ENCODE measurements around the gene ZNF629. TPM values are rescaled to one million over a fixed set of nuclear protein-coding genes. Genes with fewer than 3 reads are reported as not detected.
A peak's percentile ranks its signal among the peaks of the same experiment; 100 is the strongest.

Gene ZNF629
- total and polyA plus RNA-seq, 12 donors, result 7.9 to 27.0 (median 21.9) TPM

DNA sequence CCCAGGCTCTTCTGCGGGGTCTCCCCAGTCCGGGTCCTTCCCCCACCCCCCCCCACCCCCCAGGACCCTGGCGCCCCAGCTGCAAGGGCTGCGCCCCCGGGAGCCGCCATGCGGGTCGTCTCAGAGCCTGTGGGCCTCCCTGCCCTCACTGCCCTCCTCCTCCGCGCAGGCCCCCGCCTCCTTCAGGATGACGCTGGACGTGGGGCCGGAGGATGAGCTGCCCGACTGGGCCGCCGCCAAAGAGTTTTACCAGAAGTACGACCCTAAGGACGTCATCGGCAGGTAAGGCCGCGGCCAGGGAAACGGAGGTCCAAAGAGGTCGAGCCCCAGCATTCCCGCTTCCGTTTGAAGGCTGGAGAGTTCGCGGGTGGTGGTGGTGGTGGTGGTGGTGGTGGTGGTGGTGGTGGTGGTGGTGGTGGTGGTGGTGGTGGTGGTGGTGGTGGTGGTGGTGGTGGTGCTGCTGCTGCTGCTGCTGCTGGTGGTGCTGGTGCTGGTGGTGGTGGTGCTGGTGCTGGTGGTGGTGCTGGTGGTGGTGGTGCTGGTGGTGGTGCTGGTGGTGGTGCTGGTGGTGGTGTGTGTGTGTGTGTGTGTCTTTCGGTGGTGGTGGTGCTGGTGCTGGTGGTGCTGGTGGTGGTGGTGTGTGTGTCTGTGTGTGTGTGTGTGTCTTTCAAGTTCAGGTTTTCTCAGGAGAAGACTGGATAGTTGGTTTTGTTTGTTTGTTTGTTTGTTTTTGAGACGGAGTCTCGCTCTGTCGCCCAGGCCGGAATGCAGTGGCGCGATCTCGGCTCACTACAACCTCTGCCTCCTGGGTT is 38.2 kb downstream of the ZNF629 start:
- Histone ChIP-seq H3K9me3 (replicated peaks in 1 of 3) (no peaks in the 10 kb centered on the region), H3K27ac (peak overlapping the region in 4 of 5 donors; percentile 46 to 93 (median 64)), H3K27me3 (no peaks in the 10 kb centered on the region), H3K4me1 (replicated peaks in 1 of 2) (peaks cover 0 to 8% of the 10 kb centered on the region in 2 donors), H3K4me3 (peak overlapping the region in 2 of 4 donors; percentile 85 to 98), H3K36me3 (replicated peaks in 1 of 2) (peaks cover 0 to 28% of the 10 kb centered on the region in 2 donors)
- 15 to 56% (median 22%) methylated on average over 10 to 36 of the region's 36 CpGs for WGBS, 4 donors
- TF ChIP-seq CTCF (IDR thresholded peaks at IDR 0.05) (no peak), POLR2A (IDR thresholded peaks at IDR 0.05) (no peak)
- DNase-seq, result peak in 6 of 7 donors; percentile 58 to 76 (median 66)
- intact Hi-C loops (cut with DNase I), result no loop called here

- Histone ChIP-seq H3K4me1 (replicated peaks in 1 of 2) (peaks cover 0 to 8% of the 10 kb centered on the region in 2 donors), H3K36me3 (replicated peaks in 1 of 2) (peaks cover 0 to 23% of the 10 kb centered on the region in 2 donors), H3K4me3 (peak within 1 kb of the TSS in 2 of 4 donors; percentile 85 to 98), H3K27ac (peak within 1 kb of the TSS in 4 of 5 donors; percentile 73 to 93 (median 82)), H3K27me3 (no peaks in the 10 kb centered on the region), H3K9me3 (replicated peaks in 1 of 3) (no peaks in the 10 kb centered on the region)
- intact Hi-C loops (cut with DNase I), result no loop called here
- 2 to 9% (median 4%) methylated on average over 8 to 60 of the region's 60 CpGs for WGBS, 4 donors
- peak; percentile 98 to 100 (median 100) for DNase-seq
- TF ChIP-seq CTCF (IDR thresholded peaks at IDR 0.05), result peak in 1 of 6 experiments; percentile 3
- peak in 1 of 2 donors; percentile 80 for TF ChIP-seq POLR2A (IDR thresholded peaks at IDR 0.05)
Measured at GRCh38 chr16:30747799-30748633, 39.0 kb downstream of the ZNF629 start, which contains the start of gene PHKG2. PHKG2 (plus strand) TSS chr16:30748425; CDS start chr16:30748821, 396 bp downstream.

DNA sequence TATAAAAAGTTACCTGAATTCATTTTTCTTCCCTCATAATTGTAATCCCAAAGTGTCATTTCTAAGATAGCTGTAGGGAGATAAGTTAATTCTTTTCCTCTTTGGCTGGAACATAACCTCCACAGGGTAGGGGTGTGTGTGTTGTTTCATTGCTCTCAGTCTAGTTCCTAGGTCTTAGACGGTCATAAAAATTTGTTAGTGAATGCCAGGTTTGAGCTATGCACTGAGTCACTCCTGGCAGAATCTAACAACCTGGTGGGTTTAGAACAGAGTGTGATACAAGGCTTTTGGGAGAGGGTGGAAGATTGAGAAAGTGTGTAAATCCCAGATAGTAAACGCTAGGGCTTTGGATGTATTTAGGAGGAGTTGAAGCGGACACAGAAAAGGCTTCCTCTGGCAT is 39.7 kb downstream of the ZNF629 start:
- DNase-seq, result peak in 1 of 7 donors; percentile 9
- intact Hi-C loops (cut with DNase I), result no loop called here
- H3K27me3 ChIP-seq, result no peaks in the 10 kb centered on the region
- H3K27ac ChIP-seq, result peak overlapping the region in 4 of 5 donors; percentile 70 to 86 (median 78)
- 26 to 42% (median 37%) methylated on average over 3 of the region's 3 CpGs for WGBS, 4 donors
- H3K9me3 ChIP-seq (replicated peaks in 1 of 3), result no peaks in the 10 kb centered on the region
- H3K4me1 ChIP-seq (replicated peaks in 1 of 2), result peaks cover 0 to 8% of the 10 kb centered on the region in 2 donors
- peak in 1 of 6 experiments; percentile 10 for TF ChIP-seq CTCF (IDR thresholded peaks at IDR 0.05)
- TF ChIP-seq POLR2A (IDR thresholded peaks at IDR 0.05), result no peak
- H3K4me3 ChIP-seq, result peak overlapping the region in 1 of 4 donors; percentile 85
- peaks cover 0 to 18% of the 10 kb centered on the region in 2 donors for H3K36me3 ChIP-seq (replicated peaks in 1 of 2)

Measured in adrenal gland (tissue), 12 donors.